Fibroblast of mammary gland (primary cell): Measurements from ENCODE around the gene COPB1.
A peak's percentile ranks its signal among the peaks of the same experiment; 100 is the strongest.
"Not testable (repeated sequence)": the region's sequence is repeated elsewhere in the genome, so short reads cannot be mapped to it uniquely, and the experiment has no call there.

Source experiments
- DNase-seq: peaks from one replicate; pipeline ENCODE4 v3.0.0-alpha.2; 2010; ENCODE audit warnings: low read depth
- H3K4me3 ChIP-seq: 2 replicates; pipeline ENCODE4 v1.5.1; 2011; ENCODE audit warnings: low read depth, mild to moderate bottlenecking, low read length, moderate library complexity; ENCODE audit not compliant: control insufficient read depth
- TF ChIP-seq, protein P1 (sequence below): conservative IDR thresholded peaks from 2 replicates; pipeline ENCODE4 v1.5.1; 2011; ENCODE audit warnings: low read depth, low read length, inconsistent platforms; ENCODE audit not compliant: control insufficient read depth, insufficient read depth

COPB1 gene

DNA sequence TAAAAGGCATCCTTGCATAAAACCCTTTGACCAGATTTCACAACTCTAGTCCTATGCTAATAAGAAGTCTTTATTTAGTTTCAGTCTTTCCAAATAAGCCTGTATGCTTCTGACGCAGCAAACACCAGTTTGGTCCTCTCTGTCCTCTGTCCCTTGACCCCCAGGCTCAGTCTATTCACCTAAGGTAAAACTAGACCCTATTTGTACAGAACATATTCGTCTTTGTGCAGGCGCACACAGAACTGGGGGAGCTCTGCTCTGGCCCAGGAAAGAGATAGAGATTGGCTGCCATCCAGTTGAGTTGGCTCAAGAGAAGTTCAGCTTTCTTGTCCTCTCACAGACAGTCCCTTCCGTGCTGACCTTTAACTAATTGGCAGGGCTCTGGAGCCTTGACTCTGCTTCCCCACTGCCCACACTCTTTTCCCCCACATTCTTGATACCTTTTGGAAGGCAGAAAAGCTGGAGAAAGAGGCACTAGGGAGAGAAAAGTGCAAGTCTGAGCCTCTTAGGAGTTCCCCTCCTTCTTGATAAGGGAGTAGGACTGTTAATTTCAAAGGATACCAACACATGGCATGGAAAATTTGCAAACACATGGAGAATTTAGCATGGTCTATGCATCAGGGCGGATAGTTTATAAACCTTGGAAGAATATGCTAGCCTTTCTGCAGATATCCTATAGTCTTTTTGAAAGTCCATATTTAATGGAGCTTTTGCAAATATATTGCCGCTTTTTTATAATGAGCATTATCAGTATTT is 41.8 kb upstream of the COPB1 start:
- TF ChIP-seq, protein P1, sequence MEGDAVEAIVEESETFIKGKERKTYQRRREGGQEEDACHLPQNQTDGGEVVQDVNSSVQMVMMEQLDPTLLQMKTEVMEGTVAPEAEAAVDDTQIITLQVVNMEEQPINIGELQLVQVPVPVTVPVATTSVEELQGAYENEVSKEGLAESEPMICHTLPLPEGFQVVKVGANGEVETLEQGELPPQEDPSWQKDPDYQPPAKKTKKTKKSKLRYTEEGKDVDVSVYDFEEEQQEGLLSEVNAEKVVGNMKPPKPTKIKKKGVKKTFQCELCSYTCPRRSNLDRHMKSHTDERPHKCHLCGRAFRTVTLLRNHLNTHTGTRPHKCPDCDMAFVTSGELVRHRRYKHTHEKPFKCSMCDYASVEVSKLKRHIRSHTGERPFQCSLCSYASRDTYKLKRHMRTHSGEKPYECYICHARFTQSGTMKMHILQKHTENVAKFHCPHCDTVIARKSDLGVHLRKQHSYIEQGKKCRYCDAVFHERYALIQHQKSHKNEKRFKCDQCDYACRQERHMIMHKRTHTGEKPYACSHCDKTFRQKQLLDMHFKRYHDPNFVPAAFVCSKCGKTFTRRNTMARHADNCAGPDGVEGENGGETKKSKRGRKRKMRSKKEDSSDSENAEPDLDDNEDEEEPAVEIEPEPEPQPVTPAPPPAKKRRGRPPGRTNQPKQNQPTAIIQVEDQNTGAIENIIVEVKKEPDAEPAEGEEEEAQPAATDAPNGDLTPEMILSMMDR, result no peak
- H3K4me3 ChIP-seq, result no peak overlapping the region
- DNase-seq, result peak; percentile 24

DNA sequence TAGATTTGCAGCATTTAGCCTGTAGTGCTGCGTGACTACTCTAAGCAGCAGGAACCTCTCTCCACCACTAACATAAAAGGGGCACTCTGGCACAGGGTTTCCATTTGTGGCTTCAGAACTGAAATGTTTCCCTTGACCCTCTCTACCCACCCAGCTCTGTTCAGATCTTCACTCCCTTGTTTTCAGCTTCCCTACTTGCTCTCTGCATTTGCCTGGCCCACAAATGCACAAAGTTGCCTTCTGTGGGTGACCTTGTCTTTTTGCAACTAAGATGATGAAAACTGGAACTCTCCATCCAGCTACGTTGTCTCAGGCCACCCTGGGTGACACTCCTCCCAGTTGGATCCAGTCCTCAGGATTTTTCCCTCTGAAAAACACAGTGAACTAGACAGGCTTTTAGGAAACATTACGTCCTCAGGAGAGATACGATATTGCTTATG is 40.4 kb upstream of the COPB1 start:
- TF ChIP-seq, protein P1, result no peak
- no peak for DNase-seq
- H3K4me3 ChIP-seq, result no peak overlapping the region

DNA sequence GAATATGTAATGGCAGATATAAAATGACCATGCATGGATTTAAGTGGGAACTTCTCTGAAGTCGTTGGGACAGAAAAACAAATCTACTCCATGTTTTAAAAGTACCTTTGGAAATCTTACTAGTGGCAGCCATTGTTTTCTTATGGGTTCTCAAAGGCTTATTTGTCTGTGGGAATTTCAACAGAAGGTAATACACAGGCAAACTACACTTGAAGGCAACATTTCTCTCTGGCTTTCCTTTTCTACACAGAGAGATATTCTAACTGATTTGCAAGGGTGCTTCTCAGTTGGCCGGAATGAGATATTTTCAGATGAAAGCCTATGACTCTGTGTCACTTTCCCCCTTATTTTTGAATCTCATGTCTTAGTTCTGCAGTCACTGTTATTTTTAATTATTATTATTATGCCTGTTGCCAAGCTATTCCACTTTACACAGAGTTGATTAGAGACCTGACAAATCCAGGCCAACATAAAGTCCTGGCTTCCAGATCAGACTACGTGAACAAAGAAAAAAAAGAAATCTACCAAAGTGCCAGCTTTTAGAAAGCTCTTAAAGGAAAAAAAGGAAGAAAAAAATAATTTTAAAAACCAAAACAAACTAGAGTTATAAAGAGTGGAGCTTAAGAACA is 39.4 kb upstream of the COPB1 start:
- no peak overlapping the region for H3K4me3 ChIP-seq
- no peak for DNase-seq
- TF ChIP-seq, protein P1, result no peak

DNA sequence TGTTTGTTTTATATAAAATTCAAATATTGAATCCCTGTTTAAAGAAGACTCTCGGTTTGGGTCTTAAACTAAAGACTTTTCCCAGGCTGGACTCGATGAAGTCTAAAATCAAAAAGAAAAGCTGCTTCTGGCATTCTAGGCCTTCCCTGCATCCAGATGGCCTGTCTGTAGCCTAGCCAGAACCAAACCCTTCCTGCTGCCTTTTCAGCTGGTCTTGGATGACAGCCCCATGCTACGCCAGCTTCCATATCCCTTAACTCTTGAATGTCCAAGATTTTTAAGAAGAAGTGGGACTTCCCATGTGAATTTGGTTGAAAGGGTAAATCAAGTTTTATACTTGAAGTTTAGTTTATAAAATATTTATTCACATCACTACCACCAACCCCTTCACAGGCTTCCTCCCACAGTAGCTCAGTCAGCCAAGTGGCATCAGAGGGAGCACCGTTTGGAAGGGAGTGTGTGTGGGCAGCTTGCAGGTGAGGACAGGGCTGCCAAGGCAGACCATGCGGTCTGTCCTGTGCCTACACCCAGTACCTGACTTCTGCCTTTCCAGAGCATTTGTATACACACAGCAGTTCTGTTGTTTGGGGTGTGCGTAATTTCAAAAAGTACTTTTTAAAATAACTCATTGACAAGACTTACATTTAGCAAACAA is 38.8 kb upstream of the COPB1 start:
- TF ChIP-seq, protein P1, result no peak
- no peak overlapping the region for H3K4me3 ChIP-seq
- no peak for DNase-seq

DNA sequence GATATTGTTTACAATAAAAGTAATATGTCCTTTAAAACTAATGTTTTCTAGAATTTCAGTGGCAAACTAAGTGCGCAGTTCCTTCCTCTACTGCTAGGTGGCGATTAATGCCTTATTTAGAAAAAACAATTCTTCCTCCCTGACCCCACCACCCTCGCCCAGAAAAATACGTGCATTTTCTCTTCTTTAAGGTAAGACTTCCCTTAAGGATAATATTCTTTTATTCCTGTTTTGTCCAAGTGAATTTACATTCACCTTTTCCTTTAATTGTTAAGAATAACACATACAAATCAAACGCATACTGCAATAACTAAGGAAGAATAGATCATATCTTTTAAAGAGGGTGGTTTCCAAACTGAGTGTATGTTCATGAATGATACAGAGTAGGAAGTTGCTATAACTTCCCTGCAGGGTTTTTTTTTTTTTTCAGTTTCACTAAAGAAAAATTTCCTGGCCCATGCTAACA is 37.6 kb upstream of the COPB1 start:
- H3K4me3 ChIP-seq, result no peak overlapping the region
- TF ChIP-seq, protein P1, result peak; percentile 88
- DNase-seq, result peak; percentile 36

DNA sequence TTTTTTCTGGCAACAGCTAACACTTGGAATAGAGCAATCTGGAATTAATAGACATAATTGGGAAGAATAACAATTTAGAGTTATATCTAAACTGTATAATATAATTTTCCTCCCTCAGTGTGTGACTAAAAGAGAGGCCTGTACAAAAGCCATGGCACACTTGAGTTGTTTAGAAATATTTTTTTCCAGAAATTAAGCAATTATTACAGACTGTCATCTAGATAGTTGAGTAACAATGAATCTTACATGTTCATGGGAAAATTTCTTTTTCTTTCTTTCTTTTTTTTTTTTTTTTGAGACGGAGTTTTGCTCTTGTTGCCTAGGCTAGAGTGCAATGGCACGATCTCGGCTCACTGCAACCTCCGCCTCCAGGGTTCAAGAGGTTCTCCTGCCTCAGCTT is 35.6 kb upstream of the COPB1 start:
- not testable (repeated sequence) for DNase-seq

DNA sequence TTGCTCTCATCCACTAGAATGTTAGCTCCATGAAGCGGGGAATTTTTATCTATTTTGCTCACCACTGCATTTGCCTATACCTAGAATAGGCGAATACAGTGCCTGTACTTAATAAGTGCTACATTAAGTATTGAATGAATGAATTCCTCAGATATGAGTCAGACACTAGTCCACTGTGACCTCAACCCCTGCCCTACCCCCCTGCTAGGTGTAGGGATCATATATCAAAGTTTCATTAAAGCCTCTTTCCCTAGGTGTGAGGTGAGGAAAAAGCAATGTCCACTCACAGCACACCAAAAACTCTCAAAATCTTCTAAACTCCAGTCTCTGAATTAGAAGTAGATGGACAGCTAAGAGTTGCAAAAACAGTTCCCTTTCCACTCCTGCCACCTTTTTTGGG is 30.3 kb upstream of the COPB1 start:
- TF ChIP-seq, protein P1, result no peak
- H3K4me3 ChIP-seq, result no peak overlapping the region
- no peak for DNase-seq

More for the DNA sequence above, 35.6 kb upstream of the COPB1 start:
- H3K4me3 ChIP-seq, result not testable (repeated sequence)
